MCF 10A (cell line): ENCODE measurements around the gene DNMT1. TPM values are rescaled to one million over a fixed set of nuclear protein-coding genes. Genes with fewer than 3 reads are reported as not detected.

Experiments used
- BruUV-seq: library from RNA; stranded (reverse); fragments of 400-500 nt; replicated peaks from 2 replicates; lab custom pipeline; 2021; lab: Mats Ljungman, UMichigan
- CTCF ChIA-PET: fragments of 300-600 bp; sonication (Branson Sonifier 250); formaldehyde crosslinking; extraction: SDS; loops from one replicate; lab custom pipeline; 2021; ENCODE audit warnings: antibody characterized with exemption, inconsistent platforms; lab: Yijun Ruan, JAX
- POLR2A ChIA-PET: fragments of 300-600, 350-650 bp; sonication (Branson Sonifier 250); formaldehyde crosslinking; extraction: SDS; loops from one replicate; lab custom pipeline; 2020; ENCODE audit warnings: antibody characterized with exemption, inconsistent platforms; lab: Yijun Ruan, JAX
- DNase-seq: peaks from one replicate; pipeline ENCODE4 v3.0.0-alpha.2; 2018; ENCODE audit not compliant: unreplicated experiment
- H3K27ac Mint-ChIP-seq: one replicate; pipeline ENCODE4 v1.8.0; 2022; ENCODE audit warnings: mild to moderate bottlenecking, low read depth, mixed read lengths; ENCODE audit not compliant: unreplicated experiment
- H3K27me3 Mint-ChIP-seq: one replicate; pipeline ENCODE4 v1.8.0; 2022; ENCODE audit warnings: mixed read lengths; ENCODE audit not compliant: insufficient read depth, unreplicated experiment
- H3K36me3 Mint-ChIP-seq: one replicate; pipeline ENCODE4 v1.8.0; 2022; ENCODE audit warnings: mild to moderate bottlenecking, moderate library complexity, mixed read lengths; ENCODE audit not compliant: insufficient read depth, unreplicated experiment
- H3K4me1 Mint-ChIP-seq: one replicate; pipeline ENCODE4 v1.8.0; 2022; ENCODE audit warnings: mixed read lengths; ENCODE audit not compliant: insufficient read depth, unreplicated experiment
- H3K4me3 Mint-ChIP-seq: one replicate; pipeline ENCODE4 v1.8.0; 2022; ENCODE audit warnings: mild to moderate bottlenecking, moderate library complexity, mixed read lengths; ENCODE audit not compliant: unreplicated experiment
- H3K9me3 Mint-ChIP-seq: one replicate; pipeline ENCODE4 v1.8.0; 2022; ENCODE audit warnings: mixed read lengths; ENCODE audit not compliant: unreplicated experiment
- intact Hi-C: fragments of 100-400 bp; cut with micrococcal nuclease; formaldehyde crosslinking; loops from 2 replicates; pipeline ENCODE4 v1.14.1; 2022
- total RNA-seq: library from RNA; stranded (reverse); gene quantifications from 2 replicates; pipeline ENCODE4 v1.2.3, GENCODE V29; 2022
- TF ChIP-seq, protein P1 (sequence below): fragments of 200-600 bp; IDR thresholded peaks from one replicate; pipeline ENCODE4 v1.8.0; 2022; ENCODE audit warnings: antibody characterized with exemption, mild to moderate bottlenecking; ENCODE audit not compliant: unreplicated experiment

The DNMT1 gene
- total RNA-seq, 1 experiment from 2014 or later, result 76.4 TPM

DNA sequence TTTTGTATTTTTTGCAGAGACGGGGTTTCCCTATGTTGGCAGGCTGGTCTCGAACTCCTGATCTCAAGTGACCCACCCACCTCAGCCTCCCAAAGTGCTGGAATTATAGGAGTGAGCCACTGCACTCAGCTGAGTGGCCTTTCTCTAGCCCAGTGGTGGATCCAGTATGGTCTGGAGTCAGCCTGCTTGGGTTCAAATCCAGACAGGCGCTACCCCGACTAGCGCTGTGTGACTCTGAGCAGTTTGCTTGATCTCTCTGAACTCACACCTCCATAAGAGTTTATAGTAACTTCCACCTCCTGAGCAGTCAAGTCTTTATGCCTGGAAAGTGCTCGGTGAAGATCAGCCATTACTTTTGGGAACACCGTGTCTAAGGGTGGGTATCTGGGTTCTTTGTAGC, 25.9 kb upstream of the DNMT1 start:
- H3K36me3 Mint-ChIP-seq, result no peaks in the 10 kb centered on the region
- intact Hi-C loops, result no loop called here
- no peak for DNase-seq
- TF ChIP-seq, protein P1, sequence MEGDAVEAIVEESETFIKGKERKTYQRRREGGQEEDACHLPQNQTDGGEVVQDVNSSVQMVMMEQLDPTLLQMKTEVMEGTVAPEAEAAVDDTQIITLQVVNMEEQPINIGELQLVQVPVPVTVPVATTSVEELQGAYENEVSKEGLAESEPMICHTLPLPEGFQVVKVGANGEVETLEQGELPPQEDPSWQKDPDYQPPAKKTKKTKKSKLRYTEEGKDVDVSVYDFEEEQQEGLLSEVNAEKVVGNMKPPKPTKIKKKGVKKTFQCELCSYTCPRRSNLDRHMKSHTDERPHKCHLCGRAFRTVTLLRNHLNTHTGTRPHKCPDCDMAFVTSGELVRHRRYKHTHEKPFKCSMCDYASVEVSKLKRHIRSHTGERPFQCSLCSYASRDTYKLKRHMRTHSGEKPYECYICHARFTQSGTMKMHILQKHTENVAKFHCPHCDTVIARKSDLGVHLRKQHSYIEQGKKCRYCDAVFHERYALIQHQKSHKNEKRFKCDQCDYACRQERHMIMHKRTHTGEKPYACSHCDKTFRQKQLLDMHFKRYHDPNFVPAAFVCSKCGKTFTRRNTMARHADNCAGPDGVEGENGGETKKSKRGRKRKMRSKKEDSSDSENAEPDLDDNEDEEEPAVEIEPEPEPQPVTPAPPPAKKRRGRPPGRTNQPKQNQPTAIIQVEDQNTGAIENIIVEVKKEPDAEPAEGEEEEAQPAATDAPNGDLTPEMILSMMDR, result no peak
- ChIA-PET POLR2A (no interaction called here), CTCF (no interaction called here)
- no TSS peak for BruUV-seq
- H3K27ac Mint-ChIP-seq, result no peak overlapping the region
- no peaks in the 10 kb centered on the region for H3K27me3 Mint-ChIP-seq
- H3K4me3 Mint-ChIP-seq, result no peak overlapping the region
- no peaks in the 10 kb centered on the region for H3K9me3 Mint-ChIP-seq
- H3K4me1 Mint-ChIP-seq, result no peaks in the 10 kb centered on the region

DNA sequence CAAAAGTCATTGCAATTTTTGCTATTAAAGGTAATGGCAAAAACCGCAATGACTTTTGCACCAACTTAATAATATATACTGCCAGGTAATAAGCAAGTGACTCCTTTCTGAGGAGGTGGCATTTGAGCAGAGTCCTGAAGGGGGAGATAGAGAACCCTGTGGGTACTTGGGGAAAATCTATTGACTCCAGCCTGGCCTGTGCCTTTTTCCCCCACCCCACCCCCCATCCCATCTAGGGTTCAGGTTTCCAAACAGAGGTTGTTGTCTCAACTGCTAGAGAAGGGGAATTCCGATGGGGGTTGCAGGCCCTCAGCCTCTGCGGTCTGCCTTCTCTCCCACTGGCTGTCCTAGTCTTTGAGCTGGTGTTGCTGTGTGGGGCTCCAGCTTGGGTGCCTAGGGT, 24.9 kb upstream of the DNMT1 start:
- no peak overlapping the region for H3K27ac Mint-ChIP-seq
- BruUV-seq, result no TSS peak
- peak; percentile 51 for DNase-seq
- H3K9me3 Mint-ChIP-seq, result no peaks in the 10 kb centered on the region
- POLR2A ChIA-PET, result interaction anchor here (0.6 to 0.7 kb wide), 2 partner anchors 25 to 1216 kb away, joined by 3 read pairs; partner anchors contain the start of genes DNMT1 and PRKCSH
- H3K4me1 Mint-ChIP-seq, result no peaks in the 10 kb centered on the region
- intact Hi-C loops, result no loop called here
- H3K4me3 Mint-ChIP-seq, result no peak overlapping the region
- H3K27me3 Mint-ChIP-seq, result no peaks in the 10 kb centered on the region
- no peaks in the 10 kb centered on the region for H3K36me3 Mint-ChIP-seq
- CTCF ChIA-PET, result no interaction called here
- TF ChIP-seq, protein P1, result no peak

DNA sequence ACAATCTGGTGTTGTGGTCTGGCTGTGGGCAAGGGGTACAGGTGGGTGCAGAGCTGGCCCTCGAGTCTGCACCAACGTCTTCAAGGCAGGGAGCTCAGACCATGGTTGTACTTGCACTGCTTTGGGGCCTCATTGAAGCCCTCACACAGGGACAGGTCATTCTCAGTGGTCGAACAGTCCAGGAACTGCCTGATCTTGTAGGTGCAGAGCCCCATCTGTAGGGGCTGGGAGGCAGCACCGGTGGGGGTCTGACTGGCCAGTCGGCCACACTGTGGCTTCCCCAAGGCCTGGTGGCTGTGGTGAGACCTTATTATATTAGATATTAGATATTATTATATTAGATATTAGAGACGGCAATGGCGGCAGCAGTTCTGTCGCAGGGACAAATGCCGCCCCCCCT, 22.3 kb upstream of the DNMT1 start:
- CTCF ChIA-PET, result interaction anchor here (0.7 to 1.0 kb wide), 2 partner anchors 20 to 33 kb away, joined by 3 read pairs; no protein-coding TSS in a partner anchor
- H3K27ac Mint-ChIP-seq, result no peak overlapping the region
- intact Hi-C loops, result no loop called here

DNA sequence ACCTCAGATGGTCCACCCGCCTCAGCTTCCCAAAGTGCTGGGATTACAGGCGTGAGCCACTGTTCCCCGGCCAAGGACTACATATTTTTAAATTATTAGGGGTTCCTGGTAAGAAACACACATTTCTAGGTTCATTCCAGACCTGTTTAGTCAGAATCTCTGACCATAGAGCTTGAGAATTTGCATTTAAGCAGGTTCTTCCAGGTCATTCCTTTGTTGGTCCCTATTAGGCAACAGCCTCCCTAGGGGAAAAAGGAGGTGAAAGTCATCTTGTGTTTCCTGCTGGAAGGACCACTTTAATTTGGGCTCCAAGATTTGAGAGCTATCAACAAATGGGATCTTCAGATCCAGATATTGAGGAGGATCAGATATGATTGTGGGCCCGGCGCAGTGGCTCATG, 20.0 kb upstream of the DNMT1 start:
- CTCF ChIA-PET, result no interaction called here
- no peak overlapping the region for H3K27ac Mint-ChIP-seq
- no peaks in the 10 kb centered on the region for H3K4me1 Mint-ChIP-seq
- H3K36me3 Mint-ChIP-seq, result no peaks in the 10 kb centered on the region
- H3K4me3 Mint-ChIP-seq, result no peak overlapping the region
- TF ChIP-seq, protein P1, result no peak
- no peaks in the 10 kb centered on the region for H3K9me3 Mint-ChIP-seq
- DNase-seq, result no peak
- H3K27me3 Mint-ChIP-seq, result peaks cover 8% of the 10 kb centered on the region
- POLR2A ChIA-PET, result interaction anchor here (0.7 kb wide), 1 partner anchor 27 kb away, joined by 3 read pairs; no protein-coding TSS in a partner anchor
- intact Hi-C loops, result no loop called here
- no TSS peak for BruUV-seq

More for the DNA sequence above, 22.3 kb upstream of the DNMT1 start:
- Mint-ChIP-seq H3K36me3 (no peaks in the 10 kb centered on the region), H3K27me3 (no peaks in the 10 kb centered on the region), H3K9me3 (no peaks in the 10 kb centered on the region), H3K4me1 (no peaks in the 10 kb centered on the region), H3K4me3 (no peak overlapping the region)
- POLR2A ChIA-PET, result no interaction called here
- TF ChIP-seq, protein P1, result no peak
- no TSS peak for BruUV-seq
- no peak for DNase-seq
